ENCODE results near the gene FAF1. TPM values are rescaled to one million over a fixed set of nuclear protein-coding genes. Genes with fewer than 3 reads are reported as not detected.

Gene FAF1
- total RNA-seq, 4 donors from 2014 or later: 33.8 to 55.8 (median 45.6) TPM

DNA sequence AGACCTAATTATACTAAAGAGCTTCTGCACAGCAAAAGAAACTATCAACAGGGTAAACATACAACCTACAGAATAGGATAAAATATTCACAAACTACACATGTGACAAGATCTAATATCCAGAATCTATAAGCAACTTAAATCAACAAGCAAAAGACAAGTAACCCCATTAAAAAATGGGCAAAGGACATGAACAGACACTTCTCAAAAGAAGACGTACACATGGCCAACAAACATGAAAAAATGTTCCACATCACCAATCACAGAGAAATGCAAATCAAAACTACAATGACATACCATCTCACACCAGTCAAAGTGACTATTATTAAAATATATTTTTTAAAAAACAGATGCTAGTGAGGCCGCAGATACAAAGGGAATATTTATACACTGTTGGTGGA lies 99.8 kb downstream of the FAF1 start:
- H3K4me3 ChIP-seq (ENCODE audit: low read depth, poor library complexity, severe bottlenecking): no peak overlapping the region
- WGBS, 2 donors: 94 to 97% methylated on average over 2 of the region's 2 CpGs
- no peak for TF ChIP-seq POLR2A (IDR thresholded peaks at IDR 0.05)
- TF ChIP-seq, protein P1, sequence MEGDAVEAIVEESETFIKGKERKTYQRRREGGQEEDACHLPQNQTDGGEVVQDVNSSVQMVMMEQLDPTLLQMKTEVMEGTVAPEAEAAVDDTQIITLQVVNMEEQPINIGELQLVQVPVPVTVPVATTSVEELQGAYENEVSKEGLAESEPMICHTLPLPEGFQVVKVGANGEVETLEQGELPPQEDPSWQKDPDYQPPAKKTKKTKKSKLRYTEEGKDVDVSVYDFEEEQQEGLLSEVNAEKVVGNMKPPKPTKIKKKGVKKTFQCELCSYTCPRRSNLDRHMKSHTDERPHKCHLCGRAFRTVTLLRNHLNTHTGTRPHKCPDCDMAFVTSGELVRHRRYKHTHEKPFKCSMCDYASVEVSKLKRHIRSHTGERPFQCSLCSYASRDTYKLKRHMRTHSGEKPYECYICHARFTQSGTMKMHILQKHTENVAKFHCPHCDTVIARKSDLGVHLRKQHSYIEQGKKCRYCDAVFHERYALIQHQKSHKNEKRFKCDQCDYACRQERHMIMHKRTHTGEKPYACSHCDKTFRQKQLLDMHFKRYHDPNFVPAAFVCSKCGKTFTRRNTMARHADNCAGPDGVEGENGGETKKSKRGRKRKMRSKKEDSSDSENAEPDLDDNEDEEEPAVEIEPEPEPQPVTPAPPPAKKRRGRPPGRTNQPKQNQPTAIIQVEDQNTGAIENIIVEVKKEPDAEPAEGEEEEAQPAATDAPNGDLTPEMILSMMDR (IDR thresholded peaks at IDR 0.05): no peak
- intact Hi-C loops (cut with DNase I; ENCODE audit: low total_unique reads): no loop called here
- DNase-seq (ENCODE audit: low spot score in 2 of 2): no peak

DNA sequence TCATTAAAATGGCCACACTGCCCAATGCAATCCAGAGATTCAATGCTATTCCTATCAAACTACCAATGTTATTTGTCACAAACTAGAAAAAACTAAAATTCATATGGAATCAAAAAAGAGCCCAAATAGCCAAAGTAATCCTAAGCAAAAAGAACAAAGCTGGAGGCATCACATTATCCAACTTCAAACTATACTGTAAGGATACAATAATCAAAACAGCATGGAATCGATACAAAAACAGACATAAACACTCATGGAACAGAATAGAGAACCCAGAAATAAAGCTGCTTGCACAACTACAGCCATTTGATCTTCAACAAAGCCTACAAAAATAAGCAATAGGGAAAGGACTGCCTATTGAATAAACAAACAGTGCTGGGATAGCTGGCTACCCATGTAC lies 100.4 kb downstream of the FAF1 start:
- TF ChIP-seq POLR2A (IDR thresholded peaks at IDR 0.05): no peak
- TF ChIP-seq, protein P1 (IDR thresholded peaks at IDR 0.05): no peak
- intact Hi-C loops (cut with DNase I; ENCODE audit: low total_unique reads): no loop called here
- no peak overlapping the region for H3K4me3 ChIP-seq (ENCODE audit: low read depth, poor library complexity, severe bottlenecking)
- WGBS, 2 donors: 94 to 97% methylated on average over 1 of the region's 1 CpG
- DNase-seq (ENCODE audit: low spot score in 2 of 2): no peak

DNA sequence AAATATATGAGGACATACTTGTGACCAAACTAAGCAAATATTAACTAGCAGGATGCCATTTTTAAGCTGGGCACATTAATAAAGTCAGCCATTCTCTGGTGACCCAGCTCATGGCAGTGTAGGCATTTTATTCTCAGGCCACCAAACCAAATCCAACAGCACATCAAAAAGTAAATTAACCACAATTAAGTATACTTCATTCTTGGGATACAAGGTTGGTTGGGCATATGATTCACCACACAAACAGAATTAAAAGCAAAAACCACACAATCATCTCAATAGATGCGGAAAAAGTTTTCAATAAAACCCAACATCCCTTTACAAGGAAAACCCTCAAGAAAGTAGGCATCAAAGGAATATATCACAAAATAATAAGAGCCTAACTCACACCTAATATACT lies 101.3 kb downstream of the FAF1 start:
- no peak for TF ChIP-seq POLR2A (IDR thresholded peaks at IDR 0.05)
- TF ChIP-seq, protein P1 (IDR thresholded peaks at IDR 0.05): no peak
- DNase-seq (ENCODE audit: low spot score in 2 of 2): no peak
- no peak overlapping the region for H3K4me3 ChIP-seq (ENCODE audit: low read depth, poor library complexity, severe bottlenecking)
- 93 to 96% methylated on average over 1 of the region's 1 CpG for WGBS, 2 donors
- intact Hi-C loops (cut with DNase I; ENCODE audit: low total_unique reads): no loop called here

DNA sequence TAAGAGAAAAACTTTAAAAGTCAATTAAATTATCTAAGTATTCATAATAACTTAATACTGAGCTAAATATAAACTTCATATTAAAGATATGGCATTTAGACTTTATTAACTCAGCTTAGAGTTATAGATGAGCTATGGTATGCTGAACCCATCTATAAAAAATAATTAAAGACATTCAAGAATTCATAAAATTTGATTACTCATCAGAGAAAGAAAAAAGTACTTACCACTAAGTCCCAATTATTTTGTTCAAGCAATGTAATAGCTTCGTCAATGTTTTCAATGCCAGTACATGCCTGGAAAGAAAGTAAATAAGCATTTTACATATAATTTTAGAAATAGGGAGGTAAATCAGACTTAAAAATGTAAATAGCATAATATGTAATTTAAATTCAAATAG lies 102.4 kb downstream of the FAF1 start:
- no peak overlapping the region for H3K4me3 ChIP-seq (ENCODE audit: low read depth, poor library complexity, severe bottlenecking)
- DNase-seq (ENCODE audit: low spot score in 2 of 2): no peak
- intact Hi-C loops (cut with DNase I; ENCODE audit: low total_unique reads): no loop called here
- WGBS, 2 donors: 85 to 92% methylated on average over 1 of the region's 1 CpG
- no peak for TF ChIP-seq POLR2A (IDR thresholded peaks at IDR 0.05)
- TF ChIP-seq, protein P1 (IDR thresholded peaks at IDR 0.05): no peak

DNA sequence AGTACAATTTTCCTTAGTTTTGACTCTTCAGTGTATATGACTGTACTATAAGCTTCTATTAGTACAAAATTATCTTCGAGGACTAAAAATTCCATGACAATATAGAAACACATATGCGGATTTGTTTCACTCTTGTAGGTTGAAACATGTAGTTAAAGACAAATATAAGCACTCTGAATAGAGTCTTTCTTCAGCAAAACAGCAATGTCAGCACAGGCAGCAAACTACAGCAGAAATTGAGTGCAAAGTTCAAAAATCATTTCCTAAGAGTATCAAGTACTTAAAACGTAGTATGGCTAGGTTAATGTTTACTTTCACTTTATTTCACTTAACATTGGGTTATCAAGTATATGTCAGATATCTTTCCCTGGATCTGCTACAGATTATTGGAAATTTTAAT lies 106.7 kb downstream of the FAF1 start:
- no peak for DNase-seq (ENCODE audit: low spot score in 2 of 2)
- TF ChIP-seq, protein P1 (IDR thresholded peaks at IDR 0.05): no peak
- no peak for TF ChIP-seq POLR2A (IDR thresholded peaks at IDR 0.05)
- no peak overlapping the region for H3K4me3 ChIP-seq (ENCODE audit: low read depth, poor library complexity, severe bottlenecking)
- intact Hi-C loops (cut with DNase I; ENCODE audit: low total_unique reads): no loop called here
- WGBS, 2 donors: 85 to 87% methylated on average over 3 of the region's 3 CpGs

DNA sequence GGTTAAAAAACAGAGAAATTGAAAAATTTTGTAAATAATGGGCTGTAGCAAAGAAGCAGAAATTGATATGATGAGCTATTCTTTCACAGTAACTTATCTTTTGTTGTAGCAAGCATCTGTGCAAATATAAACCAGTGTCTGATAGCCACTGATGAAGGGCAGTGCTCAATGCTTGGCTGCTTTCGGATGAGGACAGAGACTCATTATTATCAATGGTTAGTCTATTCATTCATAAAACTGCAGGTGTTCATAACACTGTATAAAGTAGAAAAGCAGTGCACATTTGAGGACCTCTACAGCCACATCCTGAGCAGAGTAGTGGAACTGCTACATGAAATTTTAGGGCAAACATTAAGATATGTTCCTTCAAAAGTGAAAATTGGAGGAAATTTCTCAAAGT lies 107.2 kb downstream of the FAF1 start:
- TF ChIP-seq, protein P1 (IDR thresholded peaks at IDR 0.05): no peak
- TF ChIP-seq POLR2A (IDR thresholded peaks at IDR 0.05): no peak
- WGBS, 2 donors: 91 to 94% methylated on average over 1 of the region's 1 CpG
- no peak for DNase-seq (ENCODE audit: low spot score in 2 of 2)
- H3K4me3 ChIP-seq (ENCODE audit: low read depth, poor library complexity, severe bottlenecking): no peak overlapping the region
- intact Hi-C loops (cut with DNase I; ENCODE audit: low total_unique reads): no loop called here

Data from lower leg skin (tissue), 4 donors.